ENCODE measurements around the gene NFIB.

Gene NFIB

GRCh38 chr9:14313951-14314423 is at the start of gene NFIB:
Gene NFIB (minus strand): TSS chr9:14314141. CDS start chr9:14313511, 630 bp downstream.
- DNase-seq = no peak

- DNase-seq = no peak
These were observed 48.2 kb upstream of the NFIB start for GRCh38 chr9:14362175-14362574.

- DNase-seq = no peak
These were observed 47.1 kb upstream of the NFIB start for GRCh38 chr9:14361074-14361473.

GRCh38 chr9:14358523-14358922 is 44.6 kb upstream of the NFIB start:
- DNase-seq = no peak

GRCh38 chr9:14356351-14357265 is 42.7 kb upstream of the NFIB start:
- no peak for DNase-seq

- no peak for DNase-seq
These were observed 40.3 kb upstream of the NFIB start for GRCh38 chr9:14354201-14354600.

GRCh38 chr9:14353222-14354056 is 39.5 kb upstream of the NFIB start:
- peak; percentile 62 for DNase-seq

GRCh38 chr9:14352503-14352902 is 38.6 kb upstream of the NFIB start:
- no peak for DNase-seq

- DNase-seq = no peak
These were observed 37.4 kb upstream of the NFIB start for GRCh38 chr9:14351221-14351836.

GRCh38 chr9:14350754-14351153 is 36.8 kb upstream of the NFIB start:
- DNase-seq = no peak

- no peak for DNase-seq
These were observed 36.4 kb upstream of the NFIB start for GRCh38 chr9:14350349-14350728.

- no peak for DNase-seq
These were observed 35.8 kb upstream of the NFIB start for GRCh38 chr9:14349447-14350348.

GRCh38 chr9:14349146-14349446 is 35.2 kb upstream of the NFIB start:
- DNase-seq = no peak

GRCh38 chr9:14348373-14349145 is 34.6 kb upstream of the NFIB start:
- DNase-seq = no peak

GRCh38 chr9:14348123-14348372 is 34.1 kb upstream of the NFIB start:
- no peak for DNase-seq

GRCh38 chr9:14347406-14348122 is 33.6 kb upstream of the NFIB start:
- no peak for DNase-seq

- no peak for DNase-seq
These were observed 33.0 kb upstream of the NFIB start for GRCh38 chr9:14346811-14347405.

- DNase-seq = no peak
These were observed 32.4 kb upstream of the NFIB start for GRCh38 chr9:14346231-14346791.

- no peak for DNase-seq
These were observed 31.7 kb upstream of the NFIB start for GRCh38 chr9:14345354-14346230.
